HCT116 (cell line): ENCODE results near the gene FAM20B.

ENCODE experiments used
- CTCF ChIP-seq, 3 experiments: fragments of 200-600 bp in 1 of 3; sonication (generic) in 1 of 3; IDR thresholded peaks in 2 of 3; conservative IDR thresholded peaks in 1 of 3; 2 replicates each; pipeline ENCODE4 v1.5.1; 2012 to 2017; ENCODE audit warnings: low read depth in 2 of 3, low read length in 2 of 3, antibody characterized with exemption in 1 of 3, borderline replicate concordance in 1 of 3, control low read depth in 1 of 3, mild to moderate bottlenecking in 1 of 3, mixed read lengths in 1 of 3, mixed run types in 1 of 3, moderate library complexity in 1 of 3; ENCODE audit not compliant: insufficient read depth in 1 of 3
- POLR2A ChIP-seq: IDR thresholded peaks from 2 replicates; pipeline ENCODE4 v1.7.0; 2011; ENCODE audit warnings: borderline replicate concordance; ENCODE audit not compliant: insufficient read depth, insufficient read length; ENCODE audit errors: extremely low read depth
- REST ChIP-seq: IDR thresholded peaks from 2 replicates; pipeline ENCODE4 v1.6.1; 2012; ENCODE audit warnings: low read depth
- YY1 ChIP-seq: IDR thresholded peaks from 2 replicates; pipeline ENCODE4 v1.6.1; 2011; ENCODE audit warnings: low read length, low read depth, moderate library complexity, mild to moderate bottlenecking; ENCODE audit not compliant: insufficient replicate concordance; ENCODE audit errors: extremely low read depth
- ZBTB33 ChIP-seq: IDR thresholded peaks from 2 replicates; pipeline ENCODE4 v1.6.1; 2011; ENCODE audit warnings: mild to moderate bottlenecking, low read length, moderate library complexity; ENCODE audit not compliant: insufficient replicate concordance; ENCODE audit errors: extremely low read depth

GRCh38 chr1:179043907-179044306 is 18.2 kb downstream of the FAM20B start:
- TF ChIP-seq POLR2A (no peak), ZBTB33 (no peak), CTCF (IDR thresholded peaks at IDR 0.05 in 2 of 3, conservative IDR thresholded peaks at IDR 0.05 in 1 of 3; ENCODE audit: borderline replicate concordance in 1 of 3, insufficient read depth in 1 of 3, low read depth in 2 of 3, low read length in 2 of 3) (no peak), YY1 (no peak), REST (no peak)
